AG08395 (cell line): ENCODE measurements around the gene PPFIA4.

Source experiments
- DNase-seq: peaks from one replicate; pipeline ENCODE4 v3.0.0; 2012; ENCODE audit warnings: mixed read lengths, low spot score

Gene PPFIA4

DNA sequence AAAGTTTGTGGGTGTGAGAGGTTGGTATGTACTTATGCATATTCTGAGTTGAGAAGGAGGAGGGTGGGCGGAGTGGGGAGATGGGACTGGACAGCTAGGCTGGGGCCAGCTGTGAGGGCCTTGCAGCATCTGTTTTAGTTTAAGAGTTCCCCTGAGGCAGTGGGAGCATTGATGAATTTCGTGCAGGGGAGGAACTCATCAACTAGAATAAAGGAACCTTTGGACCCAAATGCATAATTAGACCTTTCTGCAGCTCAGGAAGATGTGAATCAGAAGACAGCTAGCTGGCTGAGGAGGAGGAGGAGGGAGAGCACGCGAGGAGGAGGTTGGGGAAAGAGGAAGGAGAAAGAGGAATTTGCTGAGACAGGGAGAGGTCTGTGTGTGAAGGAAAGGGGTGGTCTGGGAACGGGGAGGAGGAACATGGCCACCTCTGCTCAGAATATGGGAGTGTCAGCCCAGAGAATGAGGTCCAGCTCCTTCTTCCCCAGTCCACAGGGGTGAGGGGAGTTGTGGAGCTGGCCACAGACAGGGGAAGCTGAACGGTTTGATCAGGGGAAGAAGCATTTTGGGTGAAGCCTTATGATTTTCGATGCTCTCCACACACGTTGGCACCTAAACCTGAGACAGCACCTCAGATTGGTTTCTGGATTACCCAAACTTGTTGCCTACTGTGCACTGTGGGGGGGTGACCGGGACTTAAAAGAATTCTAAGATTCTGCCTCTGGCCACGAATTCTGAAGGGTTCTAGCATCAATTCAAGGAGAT lies 31.8 kb downstream of the PPFIA4 start:
- DNase-seq: peak; percentile 63

DNA sequence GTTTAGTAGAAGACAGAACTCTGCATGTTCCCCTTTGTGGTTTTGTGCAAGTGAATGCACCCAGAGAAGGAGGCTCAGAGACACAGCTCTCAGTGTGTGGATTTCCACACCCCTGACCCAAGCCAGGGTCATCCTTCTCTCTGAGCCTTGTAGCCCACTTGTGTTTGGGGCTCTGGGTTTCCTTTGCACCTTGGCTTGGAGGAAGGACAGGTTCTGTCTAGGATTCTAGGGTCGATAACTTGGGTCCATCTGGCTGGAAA lies 32.3 kb downstream of the PPFIA4 start:
- no peak for DNase-seq

DNA sequence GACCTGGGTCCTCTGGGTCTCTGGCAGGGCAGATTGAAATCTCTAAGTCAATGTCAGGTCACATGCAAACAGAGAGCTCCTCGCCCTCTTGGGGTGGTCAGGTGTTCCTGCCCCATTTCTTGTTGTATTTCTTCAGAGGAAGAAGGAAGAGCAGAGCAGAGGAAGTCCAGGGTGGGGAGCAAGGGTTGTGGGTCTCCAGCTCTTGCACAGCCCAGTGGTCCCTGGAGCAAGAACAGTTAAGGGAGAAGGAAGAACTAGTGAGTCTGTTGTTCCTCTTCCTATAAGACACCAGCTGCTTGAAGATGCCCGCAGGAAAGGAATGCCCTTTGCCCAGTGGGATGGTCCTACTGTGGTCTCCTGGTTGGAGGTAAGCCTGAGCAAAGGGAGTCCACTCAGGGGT lies 33.2 kb downstream of the PPFIA4 start:
- DNase-seq: no peak

DNA sequence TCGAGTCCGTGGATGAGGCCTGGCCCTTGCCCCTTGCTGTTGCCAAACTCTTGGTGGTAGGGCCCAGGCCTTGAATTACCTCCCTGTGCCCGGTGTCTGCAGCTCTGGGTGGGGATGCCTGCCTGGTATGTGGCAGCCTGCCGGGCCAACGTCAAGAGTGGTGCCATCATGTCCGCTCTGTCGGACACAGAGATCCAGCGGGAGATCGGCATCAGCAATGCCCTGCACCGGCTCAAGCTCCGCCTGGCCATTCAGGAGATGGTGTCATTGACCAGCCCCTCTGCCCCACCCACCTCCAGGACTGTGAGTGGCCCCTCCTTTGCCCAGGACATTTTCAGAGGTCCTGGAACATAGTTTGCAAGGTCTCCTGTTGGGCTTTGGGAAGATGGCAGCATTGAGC lies 33.8 kb downstream of the PPFIA4 start:
- DNase-seq: no peak

DNA sequence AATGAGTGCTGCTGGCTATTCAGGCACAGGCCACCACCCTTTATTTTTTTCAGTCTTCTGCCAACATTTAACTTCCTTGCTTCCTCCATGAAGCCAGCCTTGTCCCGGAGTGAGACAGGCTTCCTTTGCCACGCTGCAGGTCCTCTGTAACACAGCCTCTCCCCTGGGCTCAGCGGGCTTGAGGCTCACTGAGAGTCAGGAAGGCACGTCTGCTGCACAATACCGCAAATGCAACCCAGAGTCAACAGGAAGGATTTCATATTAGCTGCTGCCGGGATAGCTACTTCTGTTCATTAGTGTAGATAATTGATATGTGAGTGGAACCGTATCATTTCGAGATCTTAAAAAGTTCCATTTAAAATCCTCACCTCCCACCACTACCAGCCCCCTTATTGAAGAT lies 37.0 kb downstream of the PPFIA4 start:
- no peak for DNase-seq

DNA sequence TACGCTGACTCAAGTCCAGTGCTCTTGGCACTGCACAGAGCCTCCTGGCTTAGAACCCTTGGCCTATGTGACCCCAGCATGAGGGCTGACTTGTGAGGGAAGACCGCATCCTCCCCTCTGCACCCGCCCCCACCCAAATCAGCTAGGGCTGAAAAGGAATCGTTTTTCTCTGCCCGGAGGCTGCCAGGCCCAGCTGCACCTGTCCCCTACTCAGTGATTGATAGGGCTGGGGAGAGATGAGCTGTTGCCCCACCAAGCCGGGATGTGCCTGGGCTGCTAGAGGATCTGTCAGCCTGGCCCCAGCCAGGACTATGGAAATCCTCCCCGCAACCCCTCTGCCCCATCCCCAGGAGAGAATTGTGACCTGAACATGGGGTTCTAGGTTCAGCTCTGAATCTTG lies 38.9 kb downstream of the PPFIA4 start:
- DNase-seq: no peak

DNA sequence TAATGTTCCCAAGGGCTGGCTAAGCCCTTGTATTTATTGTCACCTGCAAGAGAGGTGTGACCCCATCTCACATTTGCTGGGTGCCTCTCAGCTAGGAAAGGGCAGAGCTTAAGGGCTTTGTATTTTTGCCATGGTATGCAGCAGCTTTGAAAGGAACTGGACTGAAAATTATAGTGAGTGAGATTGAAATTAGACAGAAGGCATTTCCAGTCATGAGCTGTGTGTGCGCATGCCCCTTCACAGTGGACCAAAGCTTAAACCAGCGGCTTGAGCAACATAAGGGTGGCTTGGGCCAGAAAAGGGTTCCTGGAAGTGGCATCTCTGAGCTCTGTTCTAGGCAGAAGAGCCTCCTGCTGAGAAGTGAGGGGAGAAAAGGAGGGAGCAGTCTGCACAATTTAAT lies 39.7 kb downstream of the PPFIA4 start:
- no peak for DNase-seq

DNA sequence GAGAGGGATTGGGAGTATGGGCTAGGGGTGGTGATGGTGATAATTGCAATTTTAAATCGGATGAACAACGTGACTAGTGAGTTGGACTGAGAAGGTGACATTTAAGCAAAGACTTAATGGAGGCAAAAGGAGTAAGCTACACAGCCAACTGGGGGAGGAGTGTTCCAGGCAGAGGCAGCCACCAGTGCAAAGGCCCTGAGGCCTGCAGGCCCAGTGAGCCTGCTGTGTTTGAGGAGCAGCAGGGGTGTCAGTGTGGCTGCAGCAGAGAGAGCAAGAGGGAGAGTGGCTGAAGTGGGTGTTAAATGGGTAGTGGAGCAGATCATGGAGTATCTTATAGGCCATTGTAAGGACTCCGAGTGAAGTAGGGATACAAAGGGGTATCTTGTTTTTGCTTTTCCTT lies 40.7 kb downstream of the PPFIA4 start:
- no peak for DNase-seq

DNA sequence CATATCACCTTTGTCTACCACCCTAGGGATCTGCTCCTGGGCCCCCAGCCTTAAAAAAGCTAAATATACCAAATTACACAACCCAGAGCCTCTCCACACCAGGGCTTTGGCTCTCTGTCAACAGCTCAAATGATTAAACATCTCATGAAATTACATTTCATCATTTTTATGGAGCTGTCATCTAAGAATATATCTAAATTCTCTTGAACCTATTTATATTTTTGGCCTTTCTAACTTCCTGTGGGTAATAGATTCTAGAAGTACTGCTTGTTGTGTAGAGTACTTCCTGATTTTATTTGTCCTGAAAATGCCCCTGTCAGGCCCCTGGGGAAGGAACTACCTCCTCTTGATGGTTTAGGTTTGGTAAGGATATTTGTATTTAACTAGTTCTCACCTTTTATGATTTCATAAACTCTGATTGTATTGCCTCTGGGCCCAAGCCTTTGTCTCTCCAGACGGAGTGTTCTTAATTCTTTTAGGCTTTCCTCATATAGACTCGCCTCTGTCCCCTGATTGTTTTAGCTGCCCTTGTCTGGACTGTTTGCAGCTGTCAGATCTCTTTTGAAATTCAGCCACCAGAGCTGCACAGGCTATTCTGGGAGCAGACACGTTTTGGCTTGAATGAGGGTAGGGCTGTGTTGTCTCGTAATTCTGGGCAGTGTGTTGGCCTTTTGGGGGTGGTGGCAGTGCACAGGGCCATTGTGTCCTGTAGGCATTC lies 42.9 kb downstream of the PPFIA4 start:
- DNase-seq: no peak

DNA sequence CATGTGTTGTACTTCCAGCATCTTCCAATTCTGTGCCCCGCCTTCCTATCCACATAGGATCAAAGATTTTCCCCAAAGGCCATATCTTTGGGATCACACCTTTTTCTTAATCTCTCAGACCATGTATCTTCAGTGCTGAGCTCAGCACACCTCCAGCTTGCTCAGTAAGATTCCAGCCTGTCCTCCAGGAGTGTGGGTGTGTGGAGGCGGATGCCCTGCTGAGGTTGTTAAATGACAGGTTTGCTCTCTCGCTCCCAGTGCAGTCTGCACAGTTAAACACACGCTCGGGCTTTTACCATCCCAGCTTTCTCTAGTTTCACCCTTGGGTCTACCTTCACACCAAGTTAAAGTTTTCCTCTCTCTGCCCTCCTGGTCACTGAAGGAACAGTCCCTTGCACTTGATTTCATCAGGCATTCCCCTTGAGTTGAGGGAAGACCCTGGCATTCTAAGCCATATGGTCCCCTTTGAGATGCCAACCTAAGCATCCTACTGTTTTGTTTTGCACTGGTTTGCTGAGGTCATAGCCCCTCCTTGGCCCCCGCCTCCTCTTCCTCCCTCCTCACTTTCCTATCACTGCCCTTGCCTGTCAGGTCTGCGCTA lies 45.8 kb downstream of the PPFIA4 start:
- no peak for DNase-seq

DNA sequence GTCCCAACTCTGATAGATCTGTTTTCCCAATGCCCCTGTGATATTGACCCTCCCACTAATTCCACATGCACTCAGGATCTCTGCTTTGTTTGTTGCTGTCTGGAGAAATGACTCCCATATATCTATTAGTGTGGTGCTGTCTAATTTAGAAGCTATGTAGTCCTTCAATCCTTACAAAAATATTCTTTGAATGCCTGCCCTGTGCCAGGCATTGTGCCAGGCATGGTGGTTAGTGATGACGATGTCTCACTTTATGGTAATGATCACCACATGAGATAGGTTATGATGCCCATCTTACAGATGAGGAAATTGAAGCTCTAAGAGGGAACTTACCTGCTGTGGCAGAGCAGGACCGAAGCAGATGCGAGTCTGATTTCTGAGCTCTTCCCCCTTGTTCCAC lies 46.6 kb downstream of the PPFIA4 start:
- peak; percentile 59 for DNase-seq

DNA sequence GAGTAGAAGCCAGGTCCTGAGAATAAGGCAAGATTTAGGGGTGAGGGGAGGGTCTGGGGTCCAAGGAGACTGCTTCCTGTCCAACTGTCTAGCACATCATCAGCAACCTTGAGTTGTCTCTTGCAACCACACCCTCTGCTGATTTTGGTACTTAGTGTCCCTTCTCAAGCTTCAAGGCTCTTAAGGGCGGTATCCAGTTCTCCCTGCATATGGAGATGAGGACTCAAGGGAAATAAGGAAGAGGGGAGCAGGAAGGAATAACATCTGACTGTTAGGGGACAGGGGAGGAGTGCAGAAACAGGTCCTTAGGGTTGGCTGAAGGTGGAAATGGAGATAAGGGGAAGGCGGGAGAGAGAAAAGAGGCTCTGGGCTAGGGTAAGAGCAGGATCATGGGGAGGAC lies 47.2 kb downstream of the PPFIA4 start:
- no peak for DNase-seq

DNA sequence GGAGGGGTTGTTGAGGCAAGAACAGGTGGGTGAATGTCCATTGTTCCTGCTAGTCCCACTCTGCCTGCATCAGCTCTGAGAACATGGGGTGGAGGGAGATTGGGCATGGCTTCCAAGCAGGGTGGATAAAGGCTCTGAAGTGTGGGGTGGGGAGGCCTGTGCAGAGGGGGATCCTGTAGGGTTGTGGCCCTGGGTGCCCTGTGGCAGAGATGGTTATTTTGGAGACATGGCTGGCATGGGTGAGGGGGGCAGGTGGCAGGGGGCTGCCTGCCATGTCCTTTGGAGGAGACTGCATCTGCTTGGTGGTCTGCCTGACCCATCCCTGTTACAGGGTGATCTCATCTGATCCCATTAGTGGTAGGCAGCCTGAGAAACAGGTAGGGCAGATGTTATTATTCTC lies 48.3 kb downstream of the PPFIA4 start:
- DNase-seq: no peak

DNA sequence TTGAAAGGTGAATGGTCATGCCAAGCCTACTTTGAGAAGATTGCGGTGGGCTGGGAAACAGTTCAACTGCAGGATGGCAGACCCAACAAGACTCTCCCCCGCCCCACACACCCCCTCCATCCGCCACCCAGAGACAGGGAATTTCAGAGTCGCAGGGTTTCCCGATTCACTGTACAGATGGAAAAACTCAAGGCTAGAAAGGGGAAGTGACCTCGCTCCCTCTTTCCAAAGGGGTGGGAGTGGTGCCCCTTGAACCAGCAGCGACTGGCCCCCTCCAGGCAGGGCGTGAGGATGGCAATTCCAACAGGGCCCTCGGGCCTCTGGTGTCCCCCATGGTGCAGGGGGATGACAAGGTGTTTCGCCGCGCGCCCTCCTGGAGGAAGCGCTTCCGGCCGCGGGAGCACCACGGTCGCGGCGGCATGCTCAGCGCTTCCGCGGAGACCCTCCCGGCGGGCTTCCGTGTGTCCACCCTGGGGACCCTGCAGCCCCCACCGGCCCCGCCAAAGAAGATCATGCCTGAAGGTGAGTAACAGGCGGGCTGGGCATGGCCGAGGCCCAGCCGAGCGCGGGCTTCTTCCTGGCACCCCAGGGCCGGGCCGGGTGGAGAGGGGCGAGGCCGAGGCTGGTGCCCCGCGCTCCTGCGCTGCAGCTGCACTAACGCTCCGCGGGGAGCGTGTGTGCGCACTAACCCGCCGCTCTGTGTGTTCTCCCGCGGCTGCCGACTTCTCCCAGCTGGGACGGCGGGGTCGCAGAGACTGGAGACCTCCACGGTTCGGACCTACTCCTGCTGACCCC lies 49.1 kb downstream of the PPFIA4 start:
- no peak for DNase-seq

DNA sequence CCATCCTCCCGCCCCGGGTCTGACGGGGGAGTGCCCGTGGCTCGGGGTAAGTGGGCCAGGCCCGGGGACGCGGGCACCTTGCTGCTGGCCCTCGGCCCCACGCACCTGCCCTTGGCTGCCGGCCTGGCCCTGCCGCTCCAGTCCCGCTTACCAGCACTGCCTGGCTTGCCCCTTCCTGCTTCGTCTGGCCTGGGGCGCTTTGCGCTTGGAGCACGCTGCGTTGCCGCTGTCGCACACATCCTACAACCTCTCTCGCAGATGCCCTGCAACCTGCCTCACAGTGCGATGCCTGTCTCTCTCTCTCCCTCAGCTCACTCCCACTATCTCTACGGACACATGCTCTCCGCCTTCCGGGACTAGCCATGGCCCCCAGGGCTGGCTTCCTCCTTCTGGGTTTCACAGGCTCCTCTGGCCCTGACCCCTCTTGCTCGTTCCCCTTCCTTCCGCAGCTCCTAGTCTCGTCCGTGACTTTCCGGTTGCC lies 49.8 kb downstream of the PPFIA4 start:
- no peak for DNase-seq

DNA sequence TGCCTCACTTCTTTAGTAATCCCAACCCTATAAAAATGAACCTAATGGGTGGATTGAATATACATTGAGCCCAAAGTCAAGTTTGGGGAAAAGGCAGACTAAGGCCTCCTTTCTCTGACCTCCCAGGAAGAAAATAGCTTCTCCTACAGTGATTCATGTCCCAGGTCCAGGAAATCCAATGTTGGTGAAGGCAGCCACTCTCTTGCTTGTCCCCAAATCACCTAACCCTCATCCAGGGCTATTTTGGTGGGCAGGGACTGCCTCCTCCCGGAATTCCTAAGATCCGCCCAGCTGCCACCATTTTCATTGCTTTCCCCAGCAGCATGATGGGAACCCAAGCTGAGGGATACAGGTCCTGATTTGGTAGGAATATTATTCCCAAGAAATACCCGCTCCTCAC lies 51.1 kb downstream of the PPFIA4 start:
- DNase-seq: no peak

DNA sequence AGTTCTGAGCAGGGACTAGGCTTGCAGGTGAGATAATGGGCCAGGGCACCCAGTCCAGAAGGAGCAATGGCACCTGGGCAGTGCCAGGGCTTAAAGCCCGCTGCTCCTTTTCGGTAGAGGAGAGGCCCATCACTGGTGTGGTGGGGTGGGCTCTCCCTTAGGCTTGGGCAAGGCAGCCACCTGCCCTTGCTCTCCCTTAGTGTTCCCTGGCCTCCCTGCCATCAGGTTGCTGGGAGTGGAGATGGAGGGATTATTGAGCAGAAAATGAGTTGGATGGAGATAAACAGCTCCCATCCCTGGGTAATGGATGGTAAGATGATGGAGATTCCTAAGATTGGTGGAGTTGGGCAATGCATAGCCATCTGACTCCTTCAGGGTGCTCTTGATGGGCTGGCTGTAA lies 51.7 kb downstream of the PPFIA4 start:
- no peak for DNase-seq

DNA sequence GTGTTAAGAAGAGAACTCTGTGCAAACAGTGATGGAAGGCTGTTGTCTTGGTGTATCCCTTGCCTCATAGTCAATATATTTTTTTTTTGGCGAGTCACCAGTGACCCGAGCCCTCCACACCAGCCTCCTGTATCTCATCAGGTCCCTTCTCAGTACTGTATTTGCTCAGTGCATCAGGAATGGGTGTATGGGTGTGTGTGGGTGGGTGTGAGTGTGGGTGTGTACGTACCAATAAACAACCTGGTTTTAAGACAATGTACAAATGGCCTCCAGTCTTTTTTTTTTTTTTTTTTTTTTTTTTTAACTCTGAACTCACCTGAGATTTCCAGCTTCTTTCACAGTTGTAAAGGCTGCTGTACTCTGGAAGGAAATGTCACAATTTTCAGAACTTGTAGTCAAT lies 52.2 kb downstream of the PPFIA4 start:
- DNase-seq: no peak

DNA sequence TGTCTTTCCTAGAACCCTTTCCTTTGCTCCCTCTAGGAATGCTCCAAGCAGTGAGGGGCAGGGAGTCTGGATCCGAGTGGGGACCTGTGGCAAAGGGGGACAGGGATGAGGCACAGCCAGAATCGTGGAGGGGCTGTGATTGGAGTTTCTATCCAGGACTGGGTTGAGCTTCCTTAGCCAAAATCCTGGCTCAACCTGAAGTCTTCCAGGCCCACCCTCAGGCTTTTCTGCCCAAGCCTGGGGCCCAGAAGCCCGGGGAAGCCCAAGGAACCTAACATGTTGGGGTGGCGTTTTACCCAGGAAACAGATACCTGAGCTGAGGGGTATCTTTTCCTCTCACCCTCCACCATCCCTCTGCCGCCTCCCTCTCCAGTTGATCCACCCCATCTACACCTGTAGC lies 54.2 kb downstream of the PPFIA4 start:
- no peak for DNase-seq

DNA sequence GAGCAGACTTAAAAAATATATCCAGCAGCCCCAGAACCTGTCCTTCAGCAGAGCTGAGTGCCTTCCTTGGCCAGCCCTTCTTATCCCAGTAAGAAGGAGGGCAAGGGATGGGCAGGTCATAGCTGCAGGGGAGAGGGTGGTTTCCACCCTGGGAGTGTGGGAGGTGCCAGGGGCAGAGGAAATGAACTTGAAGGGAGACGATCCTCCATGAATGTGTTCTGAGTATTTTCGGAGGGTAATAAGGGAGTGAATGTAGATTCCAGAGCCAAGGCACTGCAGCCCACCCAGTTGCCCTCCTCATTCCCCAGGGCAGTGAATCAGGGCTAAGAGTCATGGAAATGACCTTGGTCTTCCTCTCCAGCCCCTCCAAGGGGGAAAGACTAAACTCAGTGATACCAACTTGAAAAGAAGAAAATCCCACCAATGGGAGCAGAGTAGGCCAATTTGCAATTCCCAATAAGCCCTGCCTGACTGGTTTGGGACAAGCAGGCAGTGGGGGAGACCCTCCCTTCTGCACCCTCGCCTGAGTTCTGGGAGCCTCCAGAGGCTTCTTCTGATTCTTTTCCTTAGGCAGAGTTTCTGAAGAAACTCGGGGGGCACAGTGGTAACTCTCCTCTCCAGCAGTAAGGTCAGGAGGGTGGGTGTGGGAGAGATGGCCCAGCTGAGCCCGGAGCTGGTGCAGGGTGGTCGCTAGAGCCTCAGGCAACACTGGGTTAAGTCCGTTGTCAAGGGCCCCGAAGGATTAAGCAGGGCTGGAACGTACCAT lies 55.4 kb downstream of the PPFIA4 start:
- no peak for DNase-seq

DNA sequence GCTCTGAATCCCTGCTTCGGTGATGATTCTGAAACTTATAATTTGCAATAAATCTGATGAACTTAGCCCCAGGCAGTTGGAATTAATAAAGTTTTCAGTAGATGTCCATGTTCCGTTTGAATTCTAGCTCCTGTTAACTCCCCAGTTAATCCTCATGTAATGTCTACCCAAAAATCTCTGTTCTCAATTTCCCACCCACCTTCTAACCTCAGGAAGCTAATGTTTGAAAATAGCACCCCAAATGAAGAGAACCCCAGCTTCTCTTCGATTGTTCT lies 55.9 kb downstream of the PPFIA4 start:
- DNase-seq: no peak
